ENCODE data around the gene PRSS48. TPM values are rescaled to one million over a fixed set of nuclear protein-coding genes. Genes with fewer than 3 reads are reported as not detected.
"Not testable (repeated sequence)": the region's sequence is repeated elsewhere in the genome, so short reads cannot be mapped to it uniquely, and the experiment has no call there.

Gene PRSS48
- total RNA-seq, 2 experiments from 2014 or later: not detected

DNA sequence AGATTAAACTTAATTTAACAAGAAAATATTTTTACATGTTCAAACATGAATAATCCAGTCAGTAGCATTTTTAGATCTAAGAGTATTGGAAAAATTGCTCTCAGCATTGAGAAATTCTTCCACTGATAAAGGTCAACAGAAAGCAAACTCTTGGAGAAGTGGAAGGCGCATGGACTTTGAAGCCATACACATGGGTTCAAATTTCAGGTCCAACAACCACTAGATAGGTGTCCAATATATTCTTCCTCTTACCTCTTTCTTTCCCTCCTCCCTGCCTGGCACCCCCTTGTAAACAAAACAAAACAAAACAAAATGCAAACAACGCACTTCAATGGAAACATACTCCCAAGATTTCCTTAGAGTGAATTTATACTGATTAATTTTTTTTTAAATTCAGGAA lies 28.4 kb upstream of the PRSS48 start:
- Mint-ChIP-seq H3K9me3 (no peaks in the 10 kb centered on the region), H3K4me1 (no peaks in the 10 kb centered on the region), H3K27ac (no peak overlapping the region), H3K4me3 (no peak overlapping the region), H3K36me3 (ENCODE audit: low read depth) (no peaks in the 10 kb centered on the region), H3K27me3 (peaks cover 9% of the 10 kb centered on the region)
- CTCF ChIA-PET: no interaction called here
- POLR2A ChIA-PET: no interaction called here
- DNase-seq: no peak

DNA sequence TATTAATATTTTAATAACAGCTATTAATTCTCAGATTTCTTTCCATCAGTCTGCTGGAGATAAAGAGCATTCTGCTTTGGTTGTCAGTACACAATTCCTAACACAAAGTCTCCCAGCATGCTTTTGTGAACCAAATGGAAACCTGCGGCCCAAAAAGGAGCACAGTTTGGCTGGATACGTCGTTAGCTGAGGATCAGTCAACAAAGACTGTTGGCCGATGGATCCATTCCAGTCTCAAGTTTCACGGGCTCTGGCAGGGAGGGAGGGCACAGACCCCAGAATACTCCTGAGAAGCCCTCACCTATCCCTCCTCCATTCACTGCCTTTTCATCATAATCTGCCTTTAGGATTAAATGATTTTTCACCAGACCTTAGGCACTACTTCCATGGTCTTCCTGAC lies 26.3 kb upstream of the PRSS48 start:
- no peaks in the 10 kb centered on the region for H3K4me1 Mint-ChIP-seq
- no peak overlapping the region for H3K4me3 Mint-ChIP-seq
- CTCF ChIA-PET: no interaction called here

DNA sequence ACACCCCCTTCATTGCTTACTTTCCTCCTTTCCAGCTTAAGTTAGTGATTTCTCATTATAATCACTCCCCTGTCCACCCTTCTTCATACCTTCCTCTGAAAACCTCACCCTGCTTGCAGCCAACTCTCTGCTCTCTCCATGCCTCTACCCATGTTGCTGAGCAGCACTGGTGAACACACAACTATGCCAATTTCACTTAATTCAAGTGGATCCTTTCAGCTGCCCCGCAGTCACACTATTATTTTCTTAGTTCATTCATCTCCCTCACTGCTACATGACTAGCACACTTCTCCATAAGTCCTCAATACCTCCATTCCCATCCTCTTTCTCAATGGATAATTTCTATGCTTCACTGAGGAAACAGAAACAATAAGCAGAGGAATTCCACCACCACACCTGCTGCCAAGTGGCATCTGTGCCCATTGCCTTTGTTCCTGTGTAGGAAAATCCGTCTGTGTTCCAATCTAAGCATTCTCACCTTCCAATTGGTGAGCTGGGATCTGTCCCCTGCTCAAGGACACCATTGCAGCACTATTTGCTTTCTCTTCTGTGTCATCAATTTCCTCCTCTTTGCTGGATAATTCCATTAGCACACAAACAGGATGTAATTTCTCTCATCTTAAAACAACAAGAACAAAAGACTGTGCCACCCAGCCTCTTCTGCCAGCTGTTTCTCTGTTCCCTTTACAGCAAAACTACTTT lies 25.2 kb upstream of the PRSS48 start:
- Mint-ChIP-seq H3K27ac (no peak overlapping the region), H3K9me3 (no peaks in the 10 kb centered on the region), H3K4me3 (no peak overlapping the region), H3K4me1 (no peaks in the 10 kb centered on the region), H3K36me3 (ENCODE audit: low read depth) (no peaks in the 10 kb centered on the region), H3K27me3 (peaks cover 7% of the 10 kb centered on the region)
- CTCF ChIA-PET: no interaction called here
- POLR2A ChIA-PET: no interaction called here
- DNase-seq: no peak

More for the DNA sequence above, 26.3 kb upstream of the PRSS48 start:
- H3K36me3 Mint-ChIP-seq (ENCODE audit: low read depth): no peaks in the 10 kb centered on the region
- H3K9me3 Mint-ChIP-seq: no peaks in the 10 kb centered on the region
- peaks cover 7% of the 10 kb centered on the region for H3K27me3 Mint-ChIP-seq
- DNase-seq: no peak
- POLR2A ChIA-PET: no interaction called here
- H3K27ac Mint-ChIP-seq: no peak overlapping the region

DNA sequence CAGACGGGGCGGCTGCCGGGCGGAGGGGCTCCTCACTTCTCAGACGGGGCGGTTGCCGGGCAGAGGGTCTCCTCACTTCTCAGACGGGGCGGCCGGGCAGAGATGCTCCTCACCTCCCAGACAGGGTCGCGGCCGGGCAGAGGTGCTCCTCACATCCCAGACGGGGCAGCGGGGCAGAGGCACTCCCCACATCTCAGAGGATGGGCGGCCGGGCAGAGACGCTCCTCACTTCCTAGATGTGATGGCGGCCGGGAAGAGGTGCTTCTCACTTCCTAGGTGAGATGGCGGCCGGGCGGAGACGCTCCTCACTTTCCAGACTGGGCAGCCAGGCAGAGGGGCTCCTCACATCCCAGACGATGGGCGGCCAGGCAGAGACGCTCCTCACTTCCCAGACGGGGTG lies 21.7 kb upstream of the PRSS48 start:
- POLR2A ChIA-PET, CTCF ChIA-PET: not testable (repeated sequence)

DNA sequence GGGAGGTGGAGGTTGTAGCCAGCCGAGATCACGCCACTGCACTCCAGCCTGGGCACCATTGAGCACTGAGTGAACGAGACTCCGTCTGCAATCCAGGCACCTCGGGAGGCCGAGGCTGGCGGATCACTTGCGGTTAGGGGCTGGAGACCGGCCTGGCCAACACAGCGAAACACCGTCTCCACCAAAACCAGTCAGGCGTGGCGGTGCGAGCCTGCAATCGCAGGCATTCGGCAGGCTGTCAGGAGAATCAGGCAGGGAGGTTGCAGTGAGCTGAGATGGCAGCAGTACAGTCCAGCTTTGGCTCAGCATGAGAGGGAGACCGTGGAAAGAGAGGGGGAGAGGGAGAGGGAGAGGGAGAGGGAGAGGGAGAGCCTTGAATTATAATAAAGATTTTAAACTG lies 21.3 kb upstream of the PRSS48 start:
- DNase-seq; H3K27me3 Mint-ChIP-seq; CTCF ChIA-PET; H3K9me3 Mint-ChIP-seq; H3K27ac Mint-ChIP-seq; H3K36me3 Mint-ChIP-seq (ENCODE audit: low read depth); H3K4me3 Mint-ChIP-seq; POLR2A ChIA-PET; H3K4me1 Mint-ChIP-seq: not testable (repeated sequence)

More for the DNA sequence above, 21.7 kb upstream of the PRSS48 start:
- DNase-seq; H3K9me3 Mint-ChIP-seq; H3K4me1 Mint-ChIP-seq; H3K27ac Mint-ChIP-seq; H3K36me3 Mint-ChIP-seq (ENCODE audit: low read depth); H3K27me3 Mint-ChIP-seq; H3K4me3 Mint-ChIP-seq: not testable (repeated sequence)

DNA sequence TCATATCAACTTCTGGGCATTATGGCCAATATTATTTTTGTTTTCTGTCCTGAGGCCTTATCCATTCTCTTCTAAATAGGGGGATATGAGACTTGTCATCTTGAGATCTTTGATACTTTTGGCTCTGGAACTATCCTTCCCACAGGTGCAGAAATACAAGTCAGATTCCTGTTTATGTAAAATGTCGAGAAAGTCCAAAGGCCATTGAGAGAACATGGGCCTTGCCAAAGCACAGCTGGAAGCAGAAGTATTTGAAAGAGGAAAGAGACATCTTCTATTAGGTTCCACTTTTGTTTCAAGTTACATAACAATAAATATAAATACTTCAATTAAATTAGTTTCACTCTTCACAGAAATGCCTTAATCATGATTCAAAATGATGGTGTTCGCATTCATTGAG lies 20.8 kb upstream of the PRSS48 start:
- Mint-ChIP-seq H3K4me3 (no peak overlapping the region), H3K9me3 (no peaks in the 10 kb centered on the region), H3K27me3 (peaks cover 1% of the 10 kb centered on the region), H3K27ac (no peak overlapping the region), H3K36me3 (ENCODE audit: low read depth) (no peaks in the 10 kb centered on the region), H3K4me1 (no peaks in the 10 kb centered on the region)
- POLR2A ChIA-PET: no interaction called here
- no peak for DNase-seq
- CTCF ChIA-PET: no interaction called here

DNA sequence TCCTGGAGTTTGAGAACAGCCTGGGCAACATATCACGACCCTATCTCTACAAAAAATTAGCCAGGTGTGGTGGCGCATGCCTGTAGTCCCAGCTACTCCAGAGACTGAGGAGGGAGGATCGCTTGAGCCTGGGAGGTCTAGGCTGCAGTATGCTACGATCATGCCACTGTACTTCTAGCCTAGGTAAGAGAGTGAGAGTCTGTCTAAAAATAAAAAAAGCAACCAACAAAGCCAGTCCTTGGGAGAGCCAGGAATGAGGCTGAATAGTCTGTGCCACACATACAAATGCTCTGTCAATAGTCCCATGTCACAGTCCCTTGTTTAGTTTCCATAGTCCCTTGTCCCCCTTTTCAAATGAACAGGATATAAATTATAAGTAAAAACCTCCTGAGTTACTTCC lies 19.3 kb upstream of the PRSS48 start:
- no peaks in the 10 kb centered on the region for H3K9me3 Mint-ChIP-seq
- H3K36me3 Mint-ChIP-seq (ENCODE audit: low read depth): no peaks in the 10 kb centered on the region
- H3K4me1 Mint-ChIP-seq: no peaks in the 10 kb centered on the region
- CTCF ChIA-PET: no interaction called here
- peaks cover 1% of the 10 kb centered on the region for H3K27me3 Mint-ChIP-seq
- H3K27ac Mint-ChIP-seq: no peak overlapping the region
- no peak for DNase-seq
- no peak overlapping the region for H3K4me3 Mint-ChIP-seq
- POLR2A ChIA-PET: no interaction called here

DNA sequence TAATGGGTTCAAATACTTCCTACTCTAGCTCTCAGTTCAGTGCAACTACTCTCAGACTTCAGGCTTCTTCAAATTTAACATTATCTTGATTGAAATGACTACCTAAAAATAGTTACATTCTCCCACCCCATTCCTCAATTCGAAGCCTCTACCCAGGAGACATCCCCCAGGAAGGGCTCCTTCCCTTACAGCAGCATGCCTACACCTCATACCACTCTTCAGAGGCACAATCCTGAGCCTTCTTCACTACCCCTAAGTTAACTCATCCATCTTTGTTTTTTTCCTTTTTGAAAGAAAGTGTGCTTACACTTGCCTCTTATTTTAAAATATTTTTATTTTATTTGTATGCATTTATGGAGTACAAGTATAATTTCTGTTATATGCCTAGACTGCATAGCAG lies 17.2 kb upstream of the PRSS48 start:
- peaks cover 1% of the 10 kb centered on the region for H3K27me3 Mint-ChIP-seq
- H3K36me3 Mint-ChIP-seq (ENCODE audit: low read depth): no peaks in the 10 kb centered on the region
- H3K9me3 Mint-ChIP-seq: no peaks in the 10 kb centered on the region
- DNase-seq: no peak
- H3K4me3 Mint-ChIP-seq: no peak overlapping the region
- POLR2A ChIA-PET: no interaction called here
- H3K4me1 Mint-ChIP-seq: no peaks in the 10 kb centered on the region
- CTCF ChIA-PET: no interaction called here
- no peak overlapping the region for H3K27ac Mint-ChIP-seq

DNA sequence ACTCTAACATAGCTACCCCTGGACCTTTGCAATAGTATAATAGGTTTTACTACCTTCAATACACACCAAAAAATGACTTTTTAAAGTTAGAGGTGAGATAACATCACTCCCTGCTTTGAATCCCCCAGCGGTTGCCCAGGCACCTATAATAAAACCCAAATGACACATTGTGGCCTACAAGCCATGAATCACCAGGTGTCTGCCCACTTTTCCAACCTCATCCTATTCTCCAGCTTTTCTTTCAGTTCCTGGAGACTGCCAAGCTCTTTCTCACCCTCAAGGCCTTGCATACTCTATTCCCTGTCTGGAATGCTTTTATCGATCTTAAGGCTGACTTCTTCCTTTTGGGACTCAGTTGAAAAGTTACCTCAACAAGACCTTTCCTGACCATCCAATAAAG lies 16.4 kb upstream of the PRSS48 start:
- Mint-ChIP-seq H3K9me3 (no peaks in the 10 kb centered on the region), H3K36me3 (ENCODE audit: low read depth) (no peaks in the 10 kb centered on the region), H3K4me3 (no peak overlapping the region), H3K27me3 (peaks cover 4% of the 10 kb centered on the region), H3K27ac (no peak overlapping the region), H3K4me1 (no peaks in the 10 kb centered on the region)
- POLR2A ChIA-PET: no interaction called here
- CTCF ChIA-PET: no interaction called here
- DNase-seq: no peak

DNA sequence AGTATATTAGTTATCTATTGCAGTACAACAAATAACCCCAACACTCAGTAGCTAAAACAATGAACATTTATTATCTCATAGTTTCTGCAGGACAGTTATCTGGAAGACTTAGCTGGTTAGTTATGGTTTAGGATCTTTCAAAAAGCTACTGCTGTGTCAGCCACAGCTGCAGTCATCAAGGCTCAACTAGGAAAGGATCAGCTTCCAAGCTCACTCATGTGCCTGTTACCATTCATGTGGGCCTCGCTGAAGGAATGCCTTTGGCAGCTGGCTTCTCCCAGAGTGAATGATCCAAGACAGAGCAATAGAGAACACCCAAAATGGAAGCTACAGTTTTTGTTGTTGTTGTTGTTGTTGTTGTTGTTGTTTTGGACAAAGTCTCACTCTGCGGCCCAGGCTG lies 13.5 kb upstream of the PRSS48 start:
- H3K9me3 Mint-ChIP-seq: no peaks in the 10 kb centered on the region
- no peaks in the 10 kb centered on the region for H3K4me1 Mint-ChIP-seq
- H3K36me3 Mint-ChIP-seq (ENCODE audit: low read depth): no peaks in the 10 kb centered on the region
- H3K4me3 Mint-ChIP-seq: no peak overlapping the region
- H3K27me3 Mint-ChIP-seq: peaks cover 6% of the 10 kb centered on the region
- POLR2A ChIA-PET: no interaction called here
- CTCF ChIA-PET: interaction anchor here (1.0 kb wide), 1 partner anchor 13 kb away, joined by 3 read pairs; the partner anchor contains the start of gene PRSS48
- no peak overlapping the region for H3K27ac Mint-ChIP-seq
- no peak for DNase-seq

DNA sequence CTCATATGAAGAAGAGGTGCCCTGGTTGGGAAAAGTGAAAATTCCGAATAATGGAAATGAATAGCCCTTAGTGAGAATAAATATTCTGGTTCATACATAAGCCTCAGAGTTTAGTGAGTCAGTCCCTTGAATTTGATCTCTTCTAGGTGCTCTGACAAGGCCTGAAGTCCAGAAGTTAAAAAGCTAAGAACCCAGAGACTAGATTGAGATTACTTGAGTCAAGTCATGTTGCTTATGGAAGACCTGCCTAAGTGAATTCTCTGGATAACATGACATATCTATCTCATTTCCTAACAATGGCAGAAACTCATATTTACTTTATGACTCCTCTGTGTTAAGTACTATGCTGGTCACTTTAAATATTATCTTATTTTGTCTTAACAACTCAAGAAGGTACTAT lies 10.5 kb upstream of the PRSS48 start:
- H3K27me3 Mint-ChIP-seq: peaks cover 6% of the 10 kb centered on the region
- H3K36me3 Mint-ChIP-seq (ENCODE audit: low read depth): no peaks in the 10 kb centered on the region
- no peak for DNase-seq
- CTCF ChIA-PET: interaction anchor here (1.6 kb wide), 1 partner anchor 10 kb away, joined by 5 read pairs; the partner anchor contains the start of gene PRSS48
- H3K9me3 Mint-ChIP-seq: no peaks in the 10 kb centered on the region
- no peak overlapping the region for H3K27ac Mint-ChIP-seq
- POLR2A ChIA-PET: no interaction called here
- H3K4me3 Mint-ChIP-seq: no peak overlapping the region
- H3K4me1 Mint-ChIP-seq: no peaks in the 10 kb centered on the region

DNA sequence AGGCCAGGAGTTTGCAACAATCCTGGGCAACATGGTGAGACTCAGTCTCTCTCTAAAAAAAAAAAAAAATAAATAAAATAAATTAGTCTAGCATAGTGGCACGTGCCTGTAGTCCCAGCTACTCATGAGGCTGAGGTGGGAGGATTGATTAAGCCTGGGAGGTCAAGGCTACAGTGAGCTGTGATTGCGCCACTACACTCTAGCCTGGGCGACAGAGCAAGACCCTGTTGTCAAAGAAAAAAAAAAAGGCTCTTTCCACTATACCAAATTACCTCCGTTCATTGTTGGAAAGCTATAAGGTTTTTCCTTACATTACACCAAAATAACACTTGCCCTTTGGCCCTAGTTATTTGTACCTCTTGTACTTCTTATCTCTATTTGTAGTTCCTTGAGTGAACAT lies 9.9 kb upstream of the PRSS48 start:
- Mint-ChIP-seq H3K36me3 (ENCODE audit: low read depth) (no peaks in the 10 kb centered on the region), H3K9me3 (no peaks in the 10 kb centered on the region), H3K27me3 (peaks cover 6% of the 10 kb centered on the region), H3K4me1 (no peaks in the 10 kb centered on the region), H3K4me3 (no peak overlapping the region), H3K27ac (no peak overlapping the region)
- CTCF ChIA-PET: interaction anchor here (1.6 kb wide), 1 partner anchor 10 kb away, joined by 5 read pairs; the partner anchor contains the start of gene PRSS48
- DNase-seq: no peak
- POLR2A ChIA-PET: no interaction called here

DNA sequence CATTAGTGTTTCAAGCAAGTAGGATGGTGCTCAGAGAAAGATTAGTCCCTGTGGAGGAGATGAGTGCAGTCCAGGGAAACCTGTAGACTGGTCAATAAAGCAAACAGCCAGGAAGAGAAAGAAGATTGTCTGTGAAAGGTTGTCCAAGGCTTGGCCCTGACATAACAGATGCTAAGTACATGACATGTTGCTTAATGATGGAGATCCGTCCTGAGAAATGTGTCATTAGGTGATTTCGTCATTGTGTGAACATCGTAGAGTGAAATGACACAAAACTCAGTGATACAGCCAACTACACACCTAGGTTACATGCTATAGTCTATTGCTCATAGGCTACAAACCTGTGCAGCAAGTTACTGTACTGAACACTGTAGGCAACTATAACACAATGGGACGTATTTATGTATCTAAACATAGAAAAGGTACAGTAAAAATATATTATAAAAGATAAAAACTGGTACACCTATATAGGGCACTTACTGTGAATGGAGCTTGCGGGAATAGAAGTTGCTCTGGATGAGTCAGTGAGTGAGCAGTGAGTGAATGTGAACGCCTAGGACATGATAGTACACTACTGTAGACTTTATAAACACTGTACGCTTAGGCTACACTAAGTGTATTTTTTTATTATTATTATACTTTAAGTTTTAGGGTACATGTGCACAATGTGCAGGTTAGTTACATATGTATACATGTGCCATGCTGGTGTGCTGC lies 9.0 kb upstream of the PRSS48 start:
- Mint-ChIP-seq H3K27me3 (peaks cover 6% of the 10 kb centered on the region), H3K27ac (no peak overlapping the region), H3K4me3 (no peak overlapping the region), H3K4me1 (no peaks in the 10 kb centered on the region), H3K36me3 (ENCODE audit: low read depth) (no peaks in the 10 kb centered on the region), H3K9me3 (no peaks in the 10 kb centered on the region)
- DNase-seq: no peak
- ChIA-PET POLR2A (no interaction called here), CTCF (interaction anchor here (1.6 kb wide), 1 partner anchor 9 kb away, joined by 5 read pairs; the partner anchor contains the start of gene PRSS48)

DNA sequence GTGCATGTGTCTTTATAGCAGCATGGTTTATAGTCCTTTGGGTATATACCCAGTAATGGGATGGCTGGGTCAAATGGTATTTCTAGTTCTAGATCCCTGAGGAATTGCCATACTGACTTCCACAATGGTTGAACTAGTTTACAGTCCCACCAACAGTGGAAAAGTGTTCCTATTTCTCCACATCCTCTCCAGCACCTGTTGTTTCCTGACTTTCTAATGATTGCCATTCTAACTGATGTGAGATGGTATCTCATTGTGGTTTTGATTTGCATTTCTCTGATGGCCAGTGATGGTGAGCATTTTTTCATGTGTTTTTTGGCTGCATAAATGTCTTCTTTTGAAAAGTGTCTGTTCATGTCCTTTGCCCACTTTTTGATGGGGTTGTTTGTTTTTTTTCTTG lies 8.1 kb upstream of the PRSS48 start:
- DNase-seq; POLR2A ChIA-PET; CTCF ChIA-PET; H3K36me3 Mint-ChIP-seq (ENCODE audit: low read depth); H3K27me3 Mint-ChIP-seq; H3K4me1 Mint-ChIP-seq; H3K4me3 Mint-ChIP-seq; H3K9me3 Mint-ChIP-seq; H3K27ac Mint-ChIP-seq: not testable (repeated sequence)
